Sigmoid colon (tissue), 3 donors: ENCODE data around the gene HMGCS2.

ENCODE experiments used
- CTCF ChIP-seq, 4 experiments: fragments of 450-650 bp in 3 of 4; fragments of 200-600 bp in 1 of 4; IDR thresholded peaks; one replicate each; pipeline ENCODE4 v1.5.1; 2016 to 2019; ENCODE audit warnings: antibody characterized with exemption in 4 of 4, mild to moderate bottlenecking in 3 of 4, moderate library complexity in 2 of 4
- POLR2A ChIP-seq, 2 donors: fragments of 450-650 bp; IDR thresholded peaks; one replicate each; pipeline ENCODE4 v1.6.1; 2016; ENCODE audit warnings: antibody characterized with exemption in 2 of 2, mild to moderate bottlenecking in 2 of 2, moderate library complexity in 2 of 2

DNA sequence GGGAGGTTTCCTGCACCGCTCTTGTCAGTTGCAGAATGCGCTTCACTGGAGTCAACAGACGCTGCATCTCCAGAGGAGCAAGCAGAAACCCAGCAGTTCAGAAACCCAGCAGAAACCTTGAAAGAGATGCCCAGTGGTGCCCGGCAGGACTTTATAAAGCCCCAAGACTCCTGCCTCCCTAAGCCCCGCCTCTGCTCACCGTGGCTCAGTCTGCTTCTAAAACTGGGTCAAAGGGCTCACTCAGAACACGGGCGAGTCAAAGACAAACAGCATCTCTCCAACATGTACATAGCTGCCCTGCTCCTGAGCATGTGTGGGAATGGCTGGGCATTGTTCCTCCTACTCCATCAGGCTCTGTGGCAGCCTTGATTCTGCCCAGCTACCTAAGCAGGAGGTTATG is at the start of gene HMGCS2:
- TF ChIP-seq CTCF (IDR thresholded peaks at IDR 0.05) (no peak), POLR2A (IDR thresholded peaks at IDR 0.05) (no peak)
